NCI-H748 treated with DMSO at 0.1 percent for 48 hours (cell line): ENCODE data around the gene VSTM2B.

ENCODE experiments used
- DNase-seq: peaks from one replicate; lab custom pipeline; 2025; lab: John Stamatoyannopoulos, UW

VSTM2B gene

GRCh38 chr19:29495901-29496441 lies 29.8 kb upstream of the VSTM2B start:
- DNase-seq: no peak

DNA sequence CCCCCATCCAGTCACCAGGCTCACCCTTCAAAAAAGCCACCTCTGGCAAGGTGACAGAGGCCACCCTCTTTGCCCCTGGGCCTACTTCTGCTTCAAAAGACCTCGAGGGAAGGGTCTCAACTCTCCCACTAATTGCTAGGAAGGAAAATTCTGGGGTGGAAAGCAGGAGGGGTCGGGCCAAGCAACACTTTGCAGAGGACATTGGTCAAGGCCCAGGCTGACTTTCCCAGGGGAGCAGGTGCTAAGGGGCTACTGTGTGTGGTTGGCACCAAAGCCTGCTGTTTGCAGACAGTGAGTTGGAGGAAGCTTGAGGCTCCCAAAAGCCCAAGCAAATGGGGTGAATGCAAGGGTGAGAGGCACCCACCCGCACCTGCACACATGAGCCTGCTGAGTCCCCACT lies 28.6 kb upstream of the VSTM2B start:
- DNase-seq: no peak

GRCh38 chr19:29497686-29498436 lies 27.9 kb upstream of the VSTM2B start:
- no peak for DNase-seq

DNA sequence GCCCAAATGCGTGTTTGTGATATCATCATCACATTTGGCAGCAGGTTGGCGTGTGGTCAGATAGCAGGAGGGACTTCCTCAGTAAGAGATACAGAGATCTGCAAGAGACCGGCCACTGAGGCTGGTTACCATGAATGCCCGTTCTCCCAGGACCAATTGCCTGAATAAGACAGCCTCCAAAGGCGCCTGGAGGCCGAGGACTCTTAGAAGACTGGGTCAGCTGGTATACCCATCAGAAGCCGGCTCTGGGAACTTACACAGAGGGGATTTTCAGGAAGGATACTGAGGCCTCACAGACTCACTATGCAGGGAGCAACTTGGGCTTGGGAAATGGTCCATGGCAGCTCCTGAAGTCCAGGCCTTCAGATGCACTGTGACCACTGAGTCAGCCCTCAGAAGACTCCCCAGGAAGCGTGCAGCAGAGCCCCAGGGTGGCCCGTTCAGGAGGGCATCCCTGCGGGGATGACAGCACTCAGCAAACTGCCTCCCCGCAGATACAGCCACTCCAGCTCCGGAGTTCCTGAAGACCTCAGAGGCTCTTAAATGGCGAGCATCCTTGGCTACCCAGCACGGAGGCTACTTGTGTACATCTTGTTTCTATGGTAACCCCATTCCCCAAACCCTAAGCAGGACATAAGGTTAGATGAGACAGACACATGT lies 26.4 kb upstream of the VSTM2B start:
- DNase-seq: no peak

DNA sequence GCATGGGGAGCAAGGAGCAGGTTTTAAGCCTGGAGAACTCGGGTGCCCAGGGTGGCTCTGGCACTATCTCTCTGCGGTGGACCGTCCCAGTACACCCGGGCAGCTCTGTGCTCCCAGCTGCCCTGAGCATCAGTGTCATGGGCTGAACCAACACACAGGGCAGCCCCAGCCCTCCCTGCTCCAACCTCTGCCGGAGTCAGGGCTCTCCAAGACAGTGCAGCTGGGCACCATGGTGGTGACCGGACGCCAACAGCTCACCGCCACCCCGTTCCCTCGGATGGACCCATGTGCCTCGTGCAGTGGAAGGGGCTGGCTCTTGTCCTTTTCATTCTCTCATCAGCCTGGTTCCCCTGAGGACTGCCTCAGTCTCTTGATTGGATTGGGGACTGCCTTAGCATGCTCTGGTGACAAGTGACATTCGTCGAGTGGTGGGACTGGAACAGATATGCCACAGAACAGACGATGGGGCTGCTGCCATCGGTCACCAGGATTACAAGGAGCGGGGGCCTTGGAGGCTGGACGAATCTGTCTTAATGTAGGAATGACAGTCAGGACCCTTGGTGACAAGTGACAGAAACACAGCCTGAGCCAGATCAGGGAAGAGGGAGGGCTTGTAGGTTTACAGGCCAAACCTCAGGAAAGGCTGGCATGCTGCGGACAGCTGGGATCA lies 25.7 kb upstream of the VSTM2B start:
- DNase-seq: no peak

- DNase-seq: no peak
Observed at GRCh38 chr19:29501816-29502580, 23.8 kb upstream of the VSTM2B start.

GRCh38 chr19:29502581-29502850 lies 23.3 kb upstream of the VSTM2B start:
- no peak for DNase-seq

GRCh38 chr19:29503140-29503758 lies 22.5 kb upstream of the VSTM2B start:
- DNase-seq: no peak

DNA sequence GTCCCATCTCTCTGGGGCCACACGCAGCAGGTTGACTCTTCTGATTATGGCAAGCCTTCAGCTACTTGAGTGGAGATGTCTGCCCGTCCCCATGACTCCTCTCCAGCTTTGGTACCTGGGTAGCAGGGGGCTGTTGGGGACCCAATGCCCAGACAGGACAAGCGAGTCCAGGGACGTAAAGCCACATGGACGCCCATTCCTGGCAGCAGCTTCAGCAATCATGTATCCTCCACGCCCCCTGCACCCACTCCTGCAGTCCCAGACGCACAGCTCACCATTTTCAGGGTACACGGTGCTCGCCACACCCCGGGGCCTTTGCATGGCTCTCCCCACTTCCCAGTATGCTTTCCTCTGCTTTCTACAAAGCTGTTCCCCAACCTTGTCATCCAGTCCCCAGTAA lies 22.0 kb upstream of the VSTM2B start:
- no peak for DNase-seq

- DNase-seq: no peak
Observed at GRCh38 chr19:29504454-29504853, 21.3 kb upstream of the VSTM2B start.

DNA sequence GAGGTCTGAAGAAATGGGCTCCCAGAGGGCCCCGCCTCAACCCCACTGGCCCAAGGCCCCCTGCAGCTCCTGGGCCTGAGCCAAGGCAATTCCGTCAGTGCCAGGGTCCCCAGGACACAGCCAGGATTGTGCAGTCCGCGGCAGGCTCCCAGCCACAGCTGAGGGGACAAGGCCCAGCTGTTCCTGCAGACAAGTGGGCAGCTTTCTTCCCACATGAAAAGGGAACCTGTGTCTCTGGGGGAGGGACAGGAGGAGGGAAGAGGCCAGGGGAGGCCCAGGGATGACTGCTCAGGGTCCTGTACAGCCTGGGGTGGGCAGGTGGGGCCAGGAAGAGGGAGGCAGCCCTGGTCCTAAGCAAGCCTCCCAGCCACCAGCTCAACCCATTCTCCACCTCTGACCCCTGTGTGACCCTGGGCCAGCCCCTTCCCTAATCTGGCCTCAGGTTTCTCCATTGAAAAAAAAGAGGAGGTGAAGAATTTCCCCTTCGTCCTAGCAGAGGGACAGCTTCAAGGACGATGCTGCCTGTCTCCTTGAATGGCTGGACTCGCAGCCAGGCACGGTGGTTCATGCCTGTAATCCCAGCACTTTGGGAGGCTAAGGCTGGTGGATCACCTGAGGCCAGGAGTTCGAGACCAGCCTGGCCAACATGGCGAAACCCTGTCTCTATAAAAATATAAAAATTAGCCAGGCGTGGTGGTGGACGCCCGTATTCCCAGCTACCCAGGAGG lies 20.5 kb upstream of the VSTM2B start:
- DNase-seq: no peak

DNA sequence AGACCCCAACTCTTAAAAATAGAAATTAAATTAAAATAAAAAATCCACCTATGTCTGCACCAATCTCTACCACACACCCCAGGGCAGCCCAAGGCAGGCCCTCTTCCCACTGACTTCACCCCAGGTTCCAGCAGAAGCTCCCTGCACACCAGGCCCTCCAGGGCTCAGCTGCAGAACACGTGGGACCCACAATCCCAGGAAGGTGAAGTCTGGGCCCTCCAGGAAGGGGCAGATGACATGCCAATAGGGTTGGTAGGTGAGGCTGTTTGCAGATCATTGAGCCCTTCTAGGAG lies 19.2 kb upstream of the VSTM2B start:
- DNase-seq: no peak

DNA sequence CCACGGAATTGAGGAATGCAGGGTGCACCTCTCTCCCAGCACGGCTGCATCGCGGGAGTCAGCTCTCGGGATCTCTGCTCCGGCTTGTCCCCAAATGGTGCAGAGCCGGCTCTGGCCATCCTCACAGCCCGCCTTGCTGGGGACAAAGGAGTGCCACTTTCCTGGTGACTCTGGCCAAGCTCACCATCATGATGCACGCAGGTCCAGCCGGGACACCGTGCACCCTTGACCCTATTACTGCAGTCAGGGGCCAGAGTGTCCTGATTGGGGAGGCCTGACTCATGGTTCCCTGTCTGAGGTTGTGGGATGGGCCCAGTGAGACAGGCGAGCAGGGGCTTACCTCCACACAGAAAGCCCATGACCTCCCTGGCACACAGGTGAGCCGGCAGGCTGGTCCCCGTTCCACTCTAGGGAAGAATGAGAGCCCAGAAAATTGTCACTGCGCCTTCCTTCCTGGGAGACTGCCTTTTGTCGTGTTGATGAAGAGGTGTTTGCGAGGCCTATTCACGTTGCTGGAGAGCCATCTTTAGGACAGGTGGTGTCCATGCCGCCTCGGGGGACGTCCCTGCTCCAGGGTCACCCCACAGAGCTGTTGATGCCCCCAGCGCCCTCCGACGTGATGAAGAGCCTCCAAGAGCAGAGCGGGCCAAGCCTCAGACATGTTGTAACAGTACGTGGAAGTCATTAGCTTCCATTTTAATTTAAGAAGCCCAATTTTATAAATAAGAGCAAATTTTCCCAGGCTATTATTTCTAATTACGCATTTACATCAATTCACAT lies 18.5 kb upstream of the VSTM2B start:
- no peak for DNase-seq

- no peak for DNase-seq
Observed at GRCh38 chr19:29508181-29508580, 17.6 kb upstream of the VSTM2B start.

- no peak for DNase-seq
Observed at GRCh38 chr19:29509456-29509855, 16.3 kb upstream of the VSTM2B start.

- DNase-seq: no peak
Observed at GRCh38 chr19:29510701-29511265, 15.0 kb upstream of the VSTM2B start.

DNA sequence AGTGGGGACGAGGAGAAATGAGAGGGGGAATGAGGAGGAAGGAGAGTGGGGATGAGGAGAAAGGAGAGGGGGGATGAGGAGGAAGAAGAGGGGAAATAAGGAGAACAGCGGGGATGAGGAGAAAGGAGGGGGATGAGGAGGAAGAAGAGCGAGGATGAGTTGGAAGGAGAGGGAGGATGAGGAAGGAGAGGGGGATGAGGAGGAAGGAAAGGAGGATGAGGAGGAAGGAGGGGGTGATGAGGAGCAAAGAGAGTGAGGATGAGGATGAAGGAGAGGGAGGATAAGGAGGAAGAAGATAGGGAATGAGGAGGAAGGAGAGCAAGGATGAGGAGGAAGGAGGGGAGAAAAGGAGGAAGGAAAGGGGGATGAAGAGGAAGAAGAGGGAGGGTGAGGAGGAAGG lies 14.0 kb upstream of the VSTM2B start:
- no peak for DNase-seq

DNA sequence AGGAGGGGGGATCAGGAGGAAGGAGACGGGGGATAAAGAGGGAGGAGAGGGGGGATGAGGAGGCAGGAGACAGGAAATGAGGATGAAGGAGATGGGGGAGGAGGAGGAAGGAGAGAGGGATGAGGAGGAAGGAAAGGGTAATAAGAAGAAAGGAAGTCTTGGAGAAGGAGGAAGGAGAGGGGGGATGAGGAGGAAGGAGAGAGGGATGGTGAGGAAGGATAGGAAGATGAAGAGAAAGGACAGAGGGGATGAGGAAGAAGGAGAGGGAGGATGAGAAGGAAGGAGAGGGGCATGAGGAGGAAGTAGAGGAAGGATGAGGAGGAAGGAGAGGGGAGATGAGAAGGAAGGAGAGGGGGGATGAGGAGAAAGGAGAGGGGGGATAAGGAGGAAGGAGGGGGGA lies 13.0 kb upstream of the VSTM2B start:
- DNase-seq: no peak

DNA sequence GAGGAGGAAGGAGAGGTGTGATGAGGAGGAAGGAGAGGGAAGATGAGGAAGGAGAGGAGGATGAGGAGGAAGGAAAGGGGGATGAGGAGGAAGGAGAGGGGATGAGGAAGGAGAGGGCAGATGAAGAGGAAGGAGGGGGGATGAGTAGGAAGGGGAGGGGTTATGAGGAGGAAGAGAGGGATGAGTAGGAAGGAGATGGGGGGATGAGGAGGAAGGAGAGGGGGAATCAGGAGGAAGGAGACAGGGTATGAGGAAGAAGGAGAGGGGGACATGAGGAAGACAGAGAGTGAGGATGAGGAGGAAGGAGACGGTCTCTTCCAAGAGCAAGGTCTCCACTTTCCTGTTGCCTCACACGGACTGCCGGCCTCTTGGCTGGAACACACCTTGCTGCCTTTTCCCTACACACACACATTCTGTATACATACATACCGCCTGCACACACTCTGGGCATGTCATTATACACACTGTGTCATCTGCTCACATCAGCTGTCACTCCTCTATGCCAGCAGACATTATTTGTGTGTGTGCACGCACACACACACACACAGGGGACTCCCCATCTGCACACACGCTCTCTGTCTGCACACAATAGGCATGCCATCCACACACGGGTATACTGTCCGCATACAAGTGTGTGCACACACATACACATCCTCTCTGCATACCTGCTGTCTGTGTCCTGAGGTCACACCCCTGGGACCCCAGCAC lies 11.1 kb upstream of the VSTM2B start:
- DNase-seq: no peak

GRCh38 chr19:29515233-29515619 lies 10.6 kb upstream of the VSTM2B start:
- no peak for DNase-seq
